ENCODE measurements around the gene PRR16.

Gene PRR16

GRCh38 chr5:120582635-120583034 is 118.5 kb downstream of the PRR16 start:
- Histone ChIP-seq H3K4me1 (ENCODE audit: insufficient read depth, poor library complexity, severe bottlenecking) (no peaks in the 10 kb centered on the region), H3K36me3 (ENCODE audit: low read depth) (no peaks in the 10 kb centered on the region), H3K27me3 (ENCODE audit: insufficient read depth, poor library complexity, severe bottlenecking) (no peaks in the 10 kb centered on the region), H3K27ac (ENCODE audit: poor library complexity, severe bottlenecking) (no peak overlapping the region), H3K4me3 (ENCODE audit: severe bottlenecking) (no peak overlapping the region), H3K9me3 (ENCODE audit: severe bottlenecking) (no peaks in the 10 kb centered on the region)
- TF ChIP-seq CTCF (IDR thresholded peaks at IDR 0.05; ENCODE audit: poor library complexity, severe bottlenecking) = no peak
- no peak for ATAC-seq (ENCODE audit: low read depth)
- no peak for DNase-seq (ENCODE audit: low spot score)

GRCh38 chr5:120586646-120587045 is 122.5 kb downstream of the PRR16 start:
- Histone ChIP-seq H3K27me3 (ENCODE audit: insufficient read depth, poor library complexity, severe bottlenecking) (no peaks in the 10 kb centered on the region), H3K36me3 (ENCODE audit: low read depth) (no peaks in the 10 kb centered on the region), H3K9me3 (ENCODE audit: severe bottlenecking) (no peaks in the 10 kb centered on the region), H3K27ac (ENCODE audit: poor library complexity, severe bottlenecking) (no peak overlapping the region), H3K4me3 (ENCODE audit: severe bottlenecking) (no peak overlapping the region), H3K4me1 (ENCODE audit: insufficient read depth, poor library complexity, severe bottlenecking) (no peaks in the 10 kb centered on the region)
- DNase-seq (ENCODE audit: low spot score) (no peak), ATAC-seq (ENCODE audit: low read depth) (no peak)
- no peak for TF ChIP-seq CTCF (IDR thresholded peaks at IDR 0.05; ENCODE audit: poor library complexity, severe bottlenecking)

GRCh38 chr5:120591911-120592310 is 127.8 kb downstream of the PRR16 start:
- no peak overlapping the region for H3K4me3 ChIP-seq (ENCODE audit: severe bottlenecking)
- ATAC-seq (ENCODE audit: low read depth) = no peak
- no peak for DNase-seq (ENCODE audit: low spot score)
- H3K27me3 ChIP-seq (ENCODE audit: insufficient read depth, poor library complexity, severe bottlenecking) = no peaks in the 10 kb centered on the region
- H3K36me3 ChIP-seq (ENCODE audit: low read depth) = no peaks in the 10 kb centered on the region
- no peaks in the 10 kb centered on the region for H3K9me3 ChIP-seq (ENCODE audit: severe bottlenecking)
- no peak for TF ChIP-seq CTCF (IDR thresholded peaks at IDR 0.05; ENCODE audit: poor library complexity, severe bottlenecking)
- H3K27ac ChIP-seq (ENCODE audit: poor library complexity, severe bottlenecking) = no peak overlapping the region
- no peaks in the 10 kb centered on the region for H3K4me1 ChIP-seq (ENCODE audit: insufficient read depth, poor library complexity, severe bottlenecking)

GRCh38 chr5:120599576-120599975 is 135.5 kb downstream of the PRR16 start:
- Histone ChIP-seq H3K4me3 (ENCODE audit: severe bottlenecking) (no peak overlapping the region), H3K9me3 (ENCODE audit: severe bottlenecking) (peaks cover 6% of the 10 kb centered on the region), H3K36me3 (ENCODE audit: low read depth) (0 out of 2 replicates have a peak, but pooled peaks cover 4% of the 10 kb centered on the region), H3K27ac (ENCODE audit: poor library complexity, severe bottlenecking) (peak overlapping the region; percentile 86), H3K27me3 (ENCODE audit: insufficient read depth, poor library complexity, severe bottlenecking) (no peaks in the 10 kb centered on the region), H3K4me1 (ENCODE audit: insufficient read depth, poor library complexity, severe bottlenecking) (peaks cover 31% of the 10 kb centered on the region)
- DNase-seq (ENCODE audit: low spot score) = peak; percentile 73
- ATAC-seq (ENCODE audit: low read depth) = peak; percentile 97
- no peak for TF ChIP-seq CTCF (IDR thresholded peaks at IDR 0.05; ENCODE audit: poor library complexity, severe bottlenecking)

- H3K36me3 ChIP-seq (ENCODE audit: low read depth) = 0 out of 2 replicates have a peak, but pooled peaks cover 4% of the 10 kb centered on the region
- no peak for TF ChIP-seq CTCF (IDR thresholded peaks at IDR 0.05; ENCODE audit: poor library complexity, severe bottlenecking)
- no peak for ATAC-seq (ENCODE audit: low read depth)
- no peaks in the 10 kb centered on the region for H3K27me3 ChIP-seq (ENCODE audit: insufficient read depth, poor library complexity, severe bottlenecking)
- peak overlapping the region; percentile 86 for H3K27ac ChIP-seq (ENCODE audit: poor library complexity, severe bottlenecking)
- no peak for DNase-seq (ENCODE audit: low spot score)
- peaks cover 6% of the 10 kb centered on the region for H3K9me3 ChIP-seq (ENCODE audit: severe bottlenecking)
- no peak overlapping the region for H3K4me3 ChIP-seq (ENCODE audit: severe bottlenecking)
- H3K4me1 ChIP-seq (ENCODE audit: insufficient read depth, poor library complexity, severe bottlenecking) = peaks cover 40% of the 10 kb centered on the region
Observed at GRCh38 chr5:120600639-120601038, 136.5 kb downstream of the PRR16 start.

Measured in RWPE2 (cell line).